IMR-90 (cell line): Measurements from ENCODE around the gene SUGCT.

Experiments used
- BHLHE40 ChIP-seq: fragments of 150-350 bp; IDR thresholded peaks from 2 replicates; pipeline ENCODE4 v1.6.1; 2016; ENCODE audit warnings: mild to moderate bottlenecking, low read depth, low read length
- CHD1 ChIP-seq: IDR thresholded peaks from 2 replicates; pipeline ENCODE4 v1.6.1; 2012; ENCODE audit warnings: low read depth, low read length, improper control_type of control experiment
- CTCF ChIP-seq: conservative IDR thresholded peaks from 2 replicates; pipeline ENCODE4 v1.5.1; 2012; ENCODE audit warnings: mild to moderate bottlenecking, low read depth, low read length, improper control_type of control experiment
- FOS ChIP-seq: fragments of 150-350 bp; IDR thresholded peaks from 2 replicates; pipeline ENCODE4 v1.6.1; 2016; ENCODE audit warnings: low read depth, low read length
- MAFK ChIP-seq: IDR thresholded peaks from 2 replicates; pipeline ENCODE4 v1.6.1; 2012; ENCODE audit warnings: low read depth, low read length, improper control_type of control experiment
- MAZ ChIP-seq: IDR thresholded peaks from 2 replicates; pipeline ENCODE4 v1.6.1; 2012; ENCODE audit warnings: low read depth, mild to moderate bottlenecking, low read length, improper control_type of control experiment, moderate library complexity, borderline replicate concordance
- MXI1 ChIP-seq: IDR thresholded peaks from 2 replicates; pipeline ENCODE4 v1.6.1; 2012; ENCODE audit warnings: low read depth, mild to moderate bottlenecking, low read length, moderate library complexity, borderline replicate concordance
- NFE2L2 ChIP-seq: fragments of 150-350 bp; IDR thresholded peaks from 2 replicates; pipeline ENCODE4 v1.6.1; 2016; ENCODE audit warnings: low read depth, mild to moderate bottlenecking, low read length
- POLR2A ChIP-seq: IDR thresholded peaks from 2 replicates; pipeline ENCODE4 v1.6.1; 2012; ENCODE audit warnings: mild to moderate bottlenecking, low read depth, low read length
- RAD21 ChIP-seq: IDR thresholded peaks from 2 replicates; pipeline ENCODE4 v1.6.1; 2012; ENCODE audit warnings: low read length, improper control_type of control experiment
- RCOR1 ChIP-seq: IDR thresholded peaks from 2 replicates; pipeline ENCODE4 v1.6.1; 2012; ENCODE audit warnings: mild to moderate bottlenecking, low read length, improper control_type of control experiment; ENCODE audit not compliant: insufficient replicate concordance
- RFX5 ChIP-seq: IDR thresholded peaks from 2 replicates; pipeline ENCODE4 v1.8.0; 2012; ENCODE audit warnings: low read depth, mild to moderate bottlenecking, low read length, moderate library complexity
- USF2 ChIP-seq: fragments of 150-350 bp; IDR thresholded peaks from 2 replicates; pipeline ENCODE4 v1.6.1; 2017; ENCODE audit warnings: mild to moderate bottlenecking, antibody characterized with exemption, low read length, low read depth

- no peak for TF ChIP-seq POLR2A
- no peak for TF ChIP-seq CHD1
- TF ChIP-seq CTCF: no peak
- no peak for TF ChIP-seq USF2
- TF ChIP-seq MAZ: no peak
- no peak for TF ChIP-seq NFE2L2
- no peak for TF ChIP-seq RAD21
- TF ChIP-seq FOS: no peak
- no peak for TF ChIP-seq RCOR1
- no peak for TF ChIP-seq MAFK
- TF ChIP-seq BHLHE40: no peak
- TF ChIP-seq MXI1: no peak
- TF ChIP-seq RFX5: no peak
These were observed 258.9 kb downstream of the SUGCT start for GRCh38 chr7:40393660-40394059.
